Measurements from ENCODE around the gene PALM2AKAP2. TPM values are rescaled to one million over a fixed set of nuclear protein-coding genes. Genes with fewer than 3 reads are reported as not detected.

Gene PALM2AKAP2
- total and polyA plus RNA-seq, 2 experiments from 2014 or later = 13.1 to 16.7 TPM

DNA sequence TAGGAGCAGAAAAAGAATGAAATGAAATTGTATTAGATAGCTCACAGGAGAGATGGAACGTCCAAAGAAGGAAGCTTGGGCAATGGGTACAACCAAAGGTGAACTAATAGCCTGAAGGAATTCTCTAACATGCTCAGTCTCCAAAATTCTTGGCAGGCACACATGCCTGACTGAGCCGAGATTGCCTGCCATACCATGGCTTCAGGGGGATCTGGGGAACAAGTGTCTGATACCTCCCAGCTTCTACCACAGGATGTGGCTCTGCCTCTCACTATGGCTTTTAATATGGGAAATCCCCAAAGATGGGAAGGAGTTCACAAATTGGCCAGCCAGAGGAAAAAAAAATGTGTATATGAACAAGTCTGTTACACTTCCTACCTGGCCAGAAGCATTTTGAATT is 3.6 kb upstream of the PALM2AKAP2 start:
- Histone ChIP-seq H2AFZ (no peak overlapping the region), H3K36me3 (ENCODE audit: low read depth) (no peaks in the 10 kb centered on the region), H3K4me3 (no peak overlapping the region), H4K20me1 (ENCODE audit: insufficient read depth) (no peaks in the 10 kb centered on the region), H3K27me3 (replicated peaks; ENCODE audit: insufficient read depth) (no peaks in the 10 kb centered on the region), H3K9me3 (ENCODE audit: low read depth) (no peaks in the 10 kb centered on the region), H3K9me2 (ENCODE audit: insufficient read depth) (no peaks in the 10 kb centered on the region), H3K4me2 (ENCODE audit: unreplicated experiment) (no peak overlapping the region), H3K79me2 (ENCODE audit: insufficient read depth) (peaks cover 10% of the 10 kb centered on the region), H3K9ac (no peak overlapping the region), H3F3A (ENCODE audit: insufficient read depth) (peaks cover 23% of the 10 kb centered on the region), H3K4me1 (ENCODE audit: insufficient read depth) (peaks cover 21% of the 10 kb centered on the region), H3K27ac (no peak overlapping the region)
- DNase-seq = no peak
- 68 to 88% methylated on average over 2 of the region's 2 CpGs for WGBS, 2 experiments (ENCODE audit: low coverage in 1 of 2, low lambda C conversion rate in 2 of 2, missing lambda C conversion rate in 2 of 2)
- in situ Hi-C loops (cut with MboI) = no loop called here
- TF ChIP-seq EZH2 (IDR thresholded peaks at IDR 0.05; ENCODE audit: insufficient read depth, poor library complexity, severe bottlenecking) (no peak), EZH2phosphoT487 (IDR thresholded peaks at IDR 0.05; ENCODE audit: insufficient read depth, low read depth) (no peak)

DNA sequence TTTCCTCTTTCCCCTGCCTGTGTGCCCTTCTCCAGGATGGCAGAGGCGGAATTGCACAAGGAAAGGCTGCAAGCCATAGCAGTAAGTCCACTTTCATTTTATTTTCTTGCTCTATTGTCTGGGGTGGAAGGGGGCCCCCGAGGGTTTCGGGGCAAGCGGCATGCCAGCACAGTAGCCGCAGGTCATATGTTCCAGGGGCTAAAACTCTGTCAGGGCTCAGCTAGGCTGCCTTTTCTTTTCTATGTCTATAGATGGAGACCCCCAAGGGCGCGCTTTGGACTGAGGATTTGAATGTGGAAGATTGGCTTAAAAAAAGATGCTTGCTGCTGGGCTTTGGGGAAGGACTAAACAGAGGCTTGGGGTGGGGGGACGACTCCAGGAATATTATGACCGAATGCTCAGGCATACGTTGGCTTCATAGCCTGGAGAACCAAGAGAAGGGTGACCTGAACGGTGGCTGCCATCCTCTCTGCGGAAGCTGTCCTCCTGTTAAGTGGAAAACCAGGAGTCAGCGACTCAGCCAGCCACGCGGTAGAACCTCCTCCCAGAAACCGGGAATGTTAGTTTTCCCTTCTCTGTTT is 545 bp downstream of the PALM2AKAP2 start:
- Histone ChIP-seq H3F3A (ENCODE audit: insufficient read depth) (peaks cover 18% of the 10 kb centered on the region), H3K36me3 (ENCODE audit: low read depth) (no peaks in the 10 kb centered on the region), H3K4me1 (ENCODE audit: insufficient read depth) (peaks cover 19% of the 10 kb centered on the region), H3K27me3 (replicated peaks; ENCODE audit: insufficient read depth) (no peaks in the 10 kb centered on the region), H3K79me2 (ENCODE audit: insufficient read depth) (peaks cover 52% of the 10 kb centered on the region), H3K27ac (peak overlapping the region; percentile 76), H4K20me1 (ENCODE audit: insufficient read depth) (no peaks in the 10 kb centered on the region), H3K9me2 (ENCODE audit: insufficient read depth) (no peaks in the 10 kb centered on the region), H3K9ac (peak overlapping the region; percentile 88), H3K4me3 (peak overlapping the region; percentile 89), H3K9me3 (ENCODE audit: low read depth) (no peaks in the 10 kb centered on the region), H2AFZ (peak overlapping the region; percentile 66), H3K4me2 (ENCODE audit: unreplicated experiment) (peak overlapping the region; percentile 85)
- peak; percentile 61 for DNase-seq
- TF ChIP-seq EZH2phosphoT487 (IDR thresholded peaks at IDR 0.05; ENCODE audit: insufficient read depth, low read depth) (no peak), EZH2 (IDR thresholded peaks at IDR 0.05; ENCODE audit: insufficient read depth, poor library complexity, severe bottlenecking) (no peak)
- in situ Hi-C loops (cut with MboI) = no loop called here
- WGBS, 2 experiments (ENCODE audit: low coverage in 1 of 2, low lambda C conversion rate in 2 of 2, missing lambda C conversion rate in 2 of 2) = 1% methylated on average over 16 of the region's 16 CpGs

DNA sequence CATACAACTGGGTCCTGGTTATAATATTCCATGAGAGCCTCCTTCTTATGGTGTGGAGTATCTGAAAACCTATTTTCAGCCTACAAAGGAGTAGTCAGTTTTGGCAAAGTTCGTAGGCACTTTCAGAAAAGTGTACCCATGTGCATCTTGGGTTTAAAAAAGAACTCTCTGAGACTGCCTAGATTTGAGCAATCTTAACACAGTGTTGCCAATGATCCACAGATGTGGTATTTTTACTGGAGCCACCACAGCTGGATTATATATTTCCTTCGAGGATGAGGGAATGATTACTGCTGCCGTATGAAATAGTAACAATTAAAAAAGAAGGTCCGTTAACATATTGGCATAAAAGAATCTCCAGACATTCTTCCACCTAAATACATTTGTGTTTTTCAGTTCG is 1.1 kb downstream of the PALM2AKAP2 start:
- peaks cover 15% of the 10 kb centered on the region; the same call in 1 of the 2 replicates for H3K4me1 ChIP-seq (ENCODE audit: insufficient read depth)
- H2AFZ ChIP-seq = peak overlapping the region; percentile 66
- peak overlapping the region; percentile 89 for H3K4me3 ChIP-seq
- H3K4me2 ChIP-seq (ENCODE audit: unreplicated experiment) = peak overlapping the region; percentile 85
- no peaks in the 10 kb centered on the region for H3K27me3 ChIP-seq (replicated peaks; ENCODE audit: insufficient read depth)
- in situ Hi-C loops (cut with MboI) = no loop called here
- H4K20me1 ChIP-seq (ENCODE audit: insufficient read depth) = no peaks in the 10 kb centered on the region
- H3K79me2 ChIP-seq (ENCODE audit: insufficient read depth) = peaks cover 57% of the 10 kb centered on the region
- H3K9ac ChIP-seq = peak overlapping the region; percentile 88
- H3K36me3 ChIP-seq (ENCODE audit: low read depth) = no peaks in the 10 kb centered on the region
- H3K9me2 ChIP-seq (ENCODE audit: insufficient read depth) = no peaks in the 10 kb centered on the region
- H3K27ac ChIP-seq = peak overlapping the region; percentile 76
- TF ChIP-seq EZH2phosphoT487 (IDR thresholded peaks at IDR 0.05; ENCODE audit: insufficient read depth, low read depth) (no peak), EZH2 (IDR thresholded peaks at IDR 0.05; ENCODE audit: insufficient read depth, poor library complexity, severe bottlenecking) (no peak)
- DNase-seq = peak; percentile 63
- no peaks in the 10 kb centered on the region for H3K9me3 ChIP-seq (ENCODE audit: low read depth)
- H3F3A ChIP-seq (ENCODE audit: insufficient read depth) = peaks cover 14% of the 10 kb centered on the region
- 0 to 4% methylated on average over 5 of the region's 5 CpGs for WGBS, 2 experiments (ENCODE audit: low coverage in 1 of 2, low lambda C conversion rate in 2 of 2, missing lambda C conversion rate in 2 of 2)

DNA sequence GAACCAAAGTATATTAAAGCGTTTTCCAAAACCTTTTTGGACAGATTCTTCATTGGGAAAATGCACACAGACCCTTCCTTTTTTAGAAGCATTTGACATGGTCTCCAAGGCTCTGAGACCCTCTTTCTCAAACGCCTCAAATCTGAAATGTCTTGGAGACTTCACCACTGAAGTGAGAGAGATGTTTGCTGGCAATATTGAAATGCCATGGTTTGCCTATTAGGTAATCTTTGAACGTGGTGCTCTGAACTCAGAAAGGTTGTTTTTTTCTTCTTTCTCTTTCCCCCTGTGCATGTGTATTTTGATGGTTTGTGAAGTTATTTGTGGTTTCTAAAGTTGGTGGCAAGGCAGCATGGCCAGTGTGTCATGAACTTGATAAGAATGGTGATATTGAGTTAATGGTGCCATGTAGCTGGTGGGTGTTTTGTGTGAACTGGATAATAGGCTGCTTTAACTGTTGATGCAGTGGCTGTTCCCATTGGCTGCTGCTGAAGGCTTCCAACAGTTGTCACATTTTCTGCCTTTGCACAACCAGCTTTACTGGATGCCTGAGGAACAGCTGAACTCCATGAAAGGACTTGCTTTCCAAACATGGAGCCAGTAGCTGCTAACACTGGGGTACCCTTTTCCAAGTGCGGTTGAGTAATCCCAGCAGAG is 1.7 kb downstream of the PALM2AKAP2 start:
- Histone ChIP-seq H3K27ac (peak overlapping the region; percentile 76), H3K4me2 (ENCODE audit: unreplicated experiment) (peak overlapping the region; percentile 85), H3K79me2 (ENCODE audit: insufficient read depth) (peaks cover 63% of the 10 kb centered on the region), H3K4me3 (peak overlapping the region; percentile 89), H3K9me3 (ENCODE audit: low read depth) (no peaks in the 10 kb centered on the region), H4K20me1 (ENCODE audit: insufficient read depth) (no peaks in the 10 kb centered on the region), H2AFZ (peak overlapping the region; percentile 66), H3K9me2 (ENCODE audit: insufficient read depth) (no peaks in the 10 kb centered on the region), H3K27me3 (replicated peaks; ENCODE audit: insufficient read depth) (no peaks in the 10 kb centered on the region), H3F3A (ENCODE audit: insufficient read depth) (peaks cover 14% of the 10 kb centered on the region), H3K9ac (peak overlapping the region; percentile 88), H3K36me3 (ENCODE audit: low read depth) (no peaks in the 10 kb centered on the region), H3K4me1 (ENCODE audit: insufficient read depth) (peaks cover 15% of the 10 kb centered on the region; the same call in 1 of the 2 replicates)
- peak; percentile 53 for DNase-seq
- in situ Hi-C loops (cut with MboI) = no loop called here
- no peak for TF ChIP-seq EZH2phosphoT487 (IDR thresholded peaks at IDR 0.05; ENCODE audit: insufficient read depth, low read depth)
- TF ChIP-seq EZH2 (IDR thresholded peaks at IDR 0.05; ENCODE audit: insufficient read depth, poor library complexity, severe bottlenecking) = no peak
- 5% methylated on average over 4 of the region's 4 CpGs for WGBS, 2 experiments (ENCODE audit: low coverage in 1 of 2, low lambda C conversion rate in 2 of 2, missing lambda C conversion rate in 2 of 2)

All from GM23248 (cell line).